HEK293 (cell line): ENCODE results near the gene ZBTB22.
A peak's percentile ranks its signal among the peaks of the same experiment; 100 is the strongest.

Source experiments
- CTCF ChIA-PET: fragments of 350-600 bp; formaldehyde crosslinking; extraction: SDS; loops from one replicate; lab custom pipeline; 2021; ENCODE audit warnings: antibody characterized with exemption; lab: Yijun Ruan, JAX
- POLR2A ChIA-PET: fragments of 300-600 bp; formaldehyde crosslinking; extraction: SDS; loops from one replicate; lab custom pipeline; 2020; ENCODE audit warnings: antibody characterized with exemption, inconsistent platforms; lab: Yijun Ruan, JAX
- H3K27ac ChIP-seq: fragments of 200-500 bp; sonication (Bioruptor generic); 2 replicates; pipeline ENCODE4 v1.5.1; 2014; ENCODE audit warnings: low read depth, low read length, control low read depth, inconsistent platforms; ENCODE audit errors: extremely low read depth
- H3K36me3 ChIP-seq, 2 experiments: fragments of 200-500 bp in 1 of 2; sonication (Bioruptor generic) in 1 of 2; 1 replicate in 1 of 2; 2 replicates in 1 of 2; pipeline ENCODE4 v1.5.1; 2014 to 2017; ENCODE audit warnings: inconsistent platforms in 2 of 2, low read length in 2 of 2; ENCODE audit not compliant: control insufficient read depth in 2 of 2, insufficient read depth in 1 of 2
- H3K4me1 ChIP-seq: fragments of 200-500 bp; sonication (Bioruptor generic); 2 replicates; pipeline ENCODE4 v1.5.1; 2014; ENCODE audit warnings: mild to moderate bottlenecking, low read length, inconsistent platforms; ENCODE audit not compliant: control insufficient read depth, insufficient read depth
- H3K4me3 ChIP-seq: 2 replicates; pipeline ENCODE4 v1.5.1; 2011; ENCODE audit warnings: low read depth, mild to moderate bottlenecking, control low read depth, low read length, moderate library complexity
- H3K9me3 ChIP-seq: fragments of 200-500 bp; sonication (Bioruptor generic); 2 replicates; pipeline ENCODE4 v1.5.1; 2014; ENCODE audit warnings: low read depth, low read length, inconsistent platforms; ENCODE audit not compliant: control insufficient read depth, insufficient read depth
- GLI2 ChIP-seq: fragments of 450-650 bp; formaldehyde crosslinking; IDR thresholded peaks from 2 replicates; pipeline ENCODE4; 2017; ENCODE audit warnings: missing biosample characterization, missing genetic modification characterization, low read depth, borderline replicate concordance
- MZF1 ChIP-seq: fragments of 450-650 bp; formaldehyde crosslinking; IDR thresholded peaks from 2 replicates; pipeline ENCODE4 v1.5.1; 2017; ENCODE audit warnings: missing biosample characterization, missing genetic modification characterization, borderline replicate concordance
- PRDM10 ChIP-seq: fragments of 450-650 bp; formaldehyde crosslinking; IDR thresholded peaks from 2 replicates; pipeline ENCODE4 v1.5.1; 2016; ENCODE audit warnings: missing biosample characterization, missing genetic modification characterization
- ZBTB11 ChIP-seq: fragments of 450-650 bp; formaldehyde crosslinking; conservative IDR thresholded peaks from 2 replicates; pipeline ENCODE4 v1.5.1; 2016; ENCODE audit warnings: low read depth, missing biosample characterization, missing genetic modification characterization
- ZBTB6 ChIP-seq: fragments of 450-650 bp; formaldehyde crosslinking; IDR thresholded peaks from 2 replicates; pipeline ENCODE4 v1.5.1; 2017; ENCODE audit warnings: missing biosample characterization, missing genetic modification characterization
- ZFP69B ChIP-seq: fragments of 450-650 bp; formaldehyde crosslinking; IDR thresholded peaks from 2 replicates; pipeline ENCODE4 v1.5.1; 2016; ENCODE audit warnings: missing biosample characterization, missing genetic modification characterization
- ZNF184 ChIP-seq: fragments of 450-650 bp; IDR thresholded peaks from 2 replicates; pipeline ENCODE4 v1.5.1; 2018; ENCODE audit warnings: missing biosample characterization, mild to moderate bottlenecking, missing genetic modification characterization
- ZNF214 ChIP-seq: fragments of 450-650 bp; formaldehyde crosslinking; IDR thresholded peaks from 2 replicates; pipeline ENCODE4 v1.5.1; 2017; ENCODE audit warnings: missing biosample characterization, mild to moderate bottlenecking, missing genetic modification characterization, borderline replicate concordance
- ZNF239 ChIP-seq: fragments of 450-650 bp; formaldehyde crosslinking; IDR thresholded peaks from 2 replicates; pipeline ENCODE4 v1.5.1; 2016; ENCODE audit warnings: missing biosample characterization, missing genetic modification characterization
- ZNF335 ChIP-seq: fragments of 450-650 bp; formaldehyde crosslinking; conservative IDR thresholded peaks from 2 replicates; pipeline ENCODE4 v1.5.1; 2016; ENCODE audit warnings: missing biosample characterization, missing genetic modification characterization
- ZNF362 ChIP-seq: fragments of 450-650 bp; formaldehyde crosslinking; IDR thresholded peaks from 2 replicates; pipeline ENCODE4 v1.5.1; 2016; ENCODE audit warnings: missing biosample characterization, missing genetic modification characterization
- ZNF585B ChIP-seq: fragments of 450-650 bp; formaldehyde crosslinking; IDR thresholded peaks from 2 replicates; pipeline ENCODE4 v1.5.1; 2016; ENCODE audit warnings: missing biosample characterization, missing genetic modification characterization
- ZNF777 ChIP-seq: fragments of 450-650 bp; formaldehyde crosslinking; IDR thresholded peaks from 2 replicates; pipeline ENCODE4 v1.5.1; 2017; ENCODE audit warnings: missing biosample characterization, missing genetic modification characterization, borderline replicate concordance
- ZXDB ChIP-seq: fragments of 450-650 bp; formaldehyde crosslinking; IDR thresholded peaks from 2 replicates; pipeline ENCODE4 v1.5.1; 2016; ENCODE audit warnings: missing biosample characterization, missing genetic modification characterization
- TF ChIP-seq, protein P1 (sequence below): fragments of 450-650 bp; formaldehyde crosslinking; IDR thresholded peaks from 2 replicates; pipeline ENCODE4 v1.5.1; 2016; ENCODE audit warnings: missing biosample characterization, missing genetic modification characterization
- TF ChIP-seq, protein P2 (sequence below): fragments of 450-650 bp; formaldehyde crosslinking; IDR thresholded peaks from 2 replicates; pipeline ENCODE4 v1.5.1; 2016; ENCODE audit warnings: missing biosample characterization, missing genetic modification characterization

The ZBTB22 gene

DNA sequence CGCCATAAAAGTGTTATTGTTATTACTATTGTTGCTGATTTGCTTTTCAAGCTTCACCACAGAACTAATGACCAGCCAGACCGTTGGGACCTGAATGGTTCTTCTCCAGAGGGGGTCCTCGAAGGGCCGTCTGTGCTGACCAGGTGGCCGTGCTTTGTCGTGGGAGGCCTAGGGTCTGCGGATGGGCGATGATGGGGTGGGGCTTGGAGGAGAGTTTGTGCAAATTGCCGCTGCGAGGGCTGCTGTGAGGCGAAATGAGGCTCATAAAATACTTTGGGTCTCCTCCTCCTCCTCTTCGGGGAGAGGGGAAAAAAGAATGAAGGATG, 6.0 kb upstream of the ZBTB22 start (continued):
- no peak for TF ChIP-seq ZNF184 (tag by site-specific recombination)
- peak; percentile 86; the same call in 1 of the 2 replicates for TF ChIP-seq ZNF777 (tag by site-specific recombination)
- TF ChIP-seq, all 188 proteins: peak for 14

GRCh38 chr6:33321227-33321626, 3.7 kb upstream of the ZBTB22 start:
- peak overlapping the region; percentile 18; the same call in 1 of the 2 replicates for H3K27ac ChIP-seq
- CTCF ChIA-PET: interaction anchor here (0.7 to 1.9 kb wide), 3 partner anchors 16 to 43 kb away, joined by 3 to 10 read pairs (median 3); partner anchors contain the start of gene RGL2
- H3K4me1 ChIP-seq: peaks cover 20% of the 10 kb centered on the region
- TF ChIP-seq, protein P1, sequence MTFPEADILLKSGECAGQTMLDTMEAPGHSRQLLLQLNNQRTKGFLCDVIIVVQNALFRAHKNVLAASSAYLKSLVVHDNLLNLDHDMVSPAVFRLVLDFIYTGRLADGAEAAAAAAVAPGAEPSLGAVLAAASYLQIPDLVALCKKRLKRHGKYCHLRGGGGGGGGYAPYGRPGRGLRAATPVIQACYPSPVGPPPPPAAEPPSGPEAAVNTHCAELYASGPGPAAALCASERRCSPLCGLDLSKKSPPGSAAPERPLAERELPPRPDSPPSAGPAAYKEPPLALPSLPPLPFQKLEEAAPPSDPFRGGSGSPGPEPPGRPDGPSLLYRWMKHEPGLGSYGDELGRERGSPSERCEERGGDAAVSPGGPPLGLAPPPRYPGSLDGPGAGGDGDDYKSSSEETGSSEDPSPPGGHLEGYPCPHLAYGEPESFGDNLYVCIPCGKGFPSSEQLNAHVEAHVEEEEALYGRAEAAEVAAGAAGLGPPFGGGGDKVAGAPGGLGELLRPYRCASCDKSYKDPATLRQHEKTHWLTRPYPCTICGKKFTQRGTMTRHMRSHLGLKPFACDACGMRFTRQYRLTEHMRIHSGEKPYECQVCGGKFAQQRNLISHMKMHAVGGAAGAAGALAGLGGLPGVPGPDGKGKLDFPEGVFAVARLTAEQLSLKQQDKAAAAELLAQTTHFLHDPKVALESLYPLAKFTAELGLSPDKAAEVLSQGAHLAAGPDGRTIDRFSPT (tag by site-specific recombination): no peak
- TF ChIP-seq ZBTB6: peak; percentile 86
- TF ChIP-seq, all 188 proteins: peak for 1
- POLR2A ChIA-PET: interaction anchor here (1.0 to 1.9 kb wide), 7 partner anchors 22 to 349 kb away, joined by 3 to 13 read pairs (median 4); partner anchors contain the start of genes B3GALT4, PFDN6, PHF1 and RGL2
- H3K36me3 ChIP-seq: peaks cover 14 to 34% of the 10 kb centered on the region in 2 experiments
- no peak overlapping the region for H3K4me3 ChIP-seq
- no peaks in the 10 kb centered on the region for H3K9me3 ChIP-seq

DNA sequence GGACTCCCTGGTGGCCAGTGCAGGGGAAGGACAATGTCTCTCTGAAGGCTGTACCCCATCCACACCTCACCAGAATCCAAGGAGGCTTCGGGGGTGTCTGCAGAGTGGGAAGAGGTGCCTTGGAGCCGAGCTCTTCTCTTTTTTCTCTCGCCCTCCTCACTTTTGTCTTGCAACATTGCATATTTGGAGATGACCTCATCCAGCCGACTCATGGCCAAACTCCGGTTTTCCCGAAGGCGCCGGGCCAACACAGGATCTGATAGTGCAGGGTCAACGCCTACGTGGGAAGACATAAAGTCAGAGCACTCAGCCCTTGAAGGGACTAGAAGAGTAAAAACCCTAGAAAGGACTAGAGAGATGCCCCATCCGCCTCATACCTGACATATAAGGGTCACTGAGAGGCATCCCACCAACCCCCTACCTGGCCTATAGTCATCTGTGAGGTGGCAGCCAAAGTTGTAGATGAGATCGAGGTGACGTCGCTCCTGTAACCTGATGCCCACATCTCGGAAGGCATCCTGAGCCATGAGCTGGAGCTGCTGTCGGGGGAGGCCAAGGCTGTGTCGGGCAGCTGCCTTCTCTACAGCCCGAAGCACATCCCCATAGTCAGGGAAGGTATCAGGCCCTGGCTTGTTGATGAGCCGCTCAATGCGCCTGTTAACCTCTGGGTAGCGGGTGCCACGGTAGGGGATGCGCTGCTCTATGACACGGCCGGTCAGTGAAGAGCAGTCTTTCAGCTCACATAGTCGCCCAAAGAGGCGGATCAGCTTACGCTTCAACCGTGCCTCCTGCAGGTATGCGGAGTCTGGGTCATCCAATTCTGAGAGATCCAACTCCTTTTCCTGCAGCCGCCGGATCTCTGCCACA, 3.0 kb upstream of the ZBTB22 start:
- CTCF ChIA-PET: interaction anchor here (0.6 to 2.9 kb wide), 5 partner anchors 17 to 198 kb away, joined by 3 to 21 read pairs (median 4); partner anchors contain the start of gene RGL2
- Histone ChIP-seq H3K9me3 (no peaks in the 10 kb centered on the region), H3K4me3 (no peak overlapping the region; the same call in 1 of the 2 replicates), H3K27ac (0 out of 2 replicates have a peak overlapping the region, but pooled peaks have one; percentile 18), H3K36me3 (peaks cover 14 to 41% of the 10 kb centered on the region in 2 experiments), H3K4me1 (peaks cover 20% of the 10 kb centered on the region)
- POLR2A ChIA-PET: interaction anchor here (1.0 to 1.9 kb wide), 7 partner anchors 21 to 349 kb away, joined by 3 to 13 read pairs (median 4); partner anchors contain the start of genes B3GALT4, PFDN6, PHF1 and RGL2
- TF ChIP-seq ZBTB11 (tag by site-specific recombination): no peak
- TF ChIP-seq MZF1 (tag by site-specific recombination): peak; percentile 17; the same call in 1 of the 2 replicates
- TF ChIP-seq, protein P2, sequence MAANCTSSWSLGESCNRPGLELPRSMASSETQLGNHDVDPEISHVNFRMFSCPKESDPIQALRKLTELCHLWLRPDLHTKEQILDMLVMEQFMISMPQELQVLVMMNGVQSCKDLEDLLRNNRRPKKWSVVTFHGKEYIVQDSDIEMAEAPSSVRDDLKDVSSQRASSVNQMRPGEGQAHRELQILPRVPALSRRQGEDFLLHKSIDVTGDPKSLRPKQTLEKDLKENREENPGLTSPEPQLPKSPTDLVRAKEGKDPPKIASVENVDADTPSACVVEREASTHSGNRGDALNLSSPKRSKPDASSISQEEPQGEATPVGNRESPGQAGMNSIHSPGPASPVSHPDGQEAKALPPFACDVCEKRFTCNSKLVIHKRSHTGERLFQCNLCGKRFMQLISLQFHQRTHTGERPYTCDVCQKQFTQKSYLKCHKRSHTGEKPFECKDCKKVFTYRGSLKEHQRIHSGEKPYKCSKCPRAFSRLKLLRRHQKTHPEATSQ (tag by site-specific recombination): 0 out of 2 replicates have a peak, but pooled peaks have one; percentile 19
- peak; percentile 65 for TF ChIP-seq ZXDB
- TF ChIP-seq GLI2 (tag by site-specific recombination): no peak
- TF ChIP-seq ZNF214 (tag by site-specific recombination): no peak
- no peak for TF ChIP-seq ZNF585B (tag by site-specific recombination)
- TF ChIP-seq ZFP69B (tag by site-specific recombination): peak; percentile 46; the same call in 1 of the 2 replicates
- peak; percentile 58 for TF ChIP-seq ZNF335 (tag by site-specific recombination)
- TF ChIP-seq ZNF362: 0 out of 2 replicates have a peak, but pooled peaks have one; percentile 29
- no peak for TF ChIP-seq ZNF239 (tag by site-specific recombination)
- TF ChIP-seq PRDM10: peak; percentile 56
